ENCODE measurements around the gene HAUS3.

DNA sequence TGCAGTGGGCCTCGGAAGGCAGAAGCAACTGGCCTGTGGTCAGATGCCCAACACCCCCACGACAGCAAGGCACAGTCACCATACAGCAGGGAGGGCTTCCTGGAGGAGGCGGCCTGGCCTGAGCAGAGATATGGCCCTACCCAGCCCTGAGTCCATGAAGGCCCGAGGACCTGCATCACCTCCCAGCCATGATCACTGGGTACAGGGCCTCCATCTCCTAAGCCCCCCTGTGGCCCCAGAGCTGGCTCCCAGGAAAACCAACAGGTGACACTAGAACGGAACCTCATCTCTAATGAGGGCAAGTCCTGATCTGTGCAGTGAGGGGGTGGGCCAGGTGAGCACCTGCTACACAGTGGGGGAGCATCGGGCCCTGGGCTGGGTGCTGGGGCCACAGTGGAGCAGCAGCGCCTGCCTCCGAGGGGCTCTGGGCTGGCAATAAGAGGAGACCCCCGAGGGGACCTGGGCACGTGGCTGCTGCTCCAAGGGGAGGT is 46.2 kb upstream of the HAUS3 start:
- no peak for TF ChIP-seq POLR2A (IDR thresholded peaks at IDR 0.05; ENCODE audit: extremely low read depth, insufficient read length)
- TF ChIP-seq, protein P1, sequence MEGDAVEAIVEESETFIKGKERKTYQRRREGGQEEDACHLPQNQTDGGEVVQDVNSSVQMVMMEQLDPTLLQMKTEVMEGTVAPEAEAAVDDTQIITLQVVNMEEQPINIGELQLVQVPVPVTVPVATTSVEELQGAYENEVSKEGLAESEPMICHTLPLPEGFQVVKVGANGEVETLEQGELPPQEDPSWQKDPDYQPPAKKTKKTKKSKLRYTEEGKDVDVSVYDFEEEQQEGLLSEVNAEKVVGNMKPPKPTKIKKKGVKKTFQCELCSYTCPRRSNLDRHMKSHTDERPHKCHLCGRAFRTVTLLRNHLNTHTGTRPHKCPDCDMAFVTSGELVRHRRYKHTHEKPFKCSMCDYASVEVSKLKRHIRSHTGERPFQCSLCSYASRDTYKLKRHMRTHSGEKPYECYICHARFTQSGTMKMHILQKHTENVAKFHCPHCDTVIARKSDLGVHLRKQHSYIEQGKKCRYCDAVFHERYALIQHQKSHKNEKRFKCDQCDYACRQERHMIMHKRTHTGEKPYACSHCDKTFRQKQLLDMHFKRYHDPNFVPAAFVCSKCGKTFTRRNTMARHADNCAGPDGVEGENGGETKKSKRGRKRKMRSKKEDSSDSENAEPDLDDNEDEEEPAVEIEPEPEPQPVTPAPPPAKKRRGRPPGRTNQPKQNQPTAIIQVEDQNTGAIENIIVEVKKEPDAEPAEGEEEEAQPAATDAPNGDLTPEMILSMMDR (IDR thresholded peaks at IDR 0.05; ENCODE audit: low read depth, low read length), result no peak
- TF ChIP-seq, protein P2, sequence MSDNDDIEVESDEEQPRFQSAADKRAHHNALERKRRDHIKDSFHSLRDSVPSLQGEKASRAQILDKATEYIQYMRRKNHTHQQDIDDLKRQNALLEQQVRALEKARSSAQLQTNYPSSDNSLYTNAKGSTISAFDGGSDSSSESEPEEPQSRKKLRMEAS (IDR thresholded peaks at IDR 0.05; ENCODE audit: low read depth, low read length), result no peak
